ENCODE measurements around the gene HIBCH. TPM values are rescaled to one million over a fixed set of nuclear protein-coding genes. Genes with fewer than 3 reads are reported as not detected.

The HIBCH gene
- total RNA-seq, 2 experiments from 2014 or later = 13.5 to 13.7 TPM

- H3K4me1 Mint-ChIP-seq (ENCODE audit: low read depth) = no peaks in the 10 kb centered on the region
- ATAC-seq (no peak), DNase-seq (no peak)
- no peaks in the 10 kb centered on the region for H3K36me3 Mint-ChIP-seq (ENCODE audit: low read depth)
- no peak overlapping the region for H3K27ac Mint-ChIP-seq
- peaks cover 33% of the 10 kb centered on the region for H3K27me3 Mint-ChIP-seq (ENCODE audit: low read depth)
- POLR2A ChIA-PET = no interaction called here
- CTCF ChIA-PET = interaction anchor here (1.4 kb wide), 1 partner anchor 96 kb away, joined by 3 read pairs; no protein-coding TSS in a partner anchor
- H3K9me3 Mint-ChIP-seq (ENCODE audit: insufficient read depth) = no peaks in the 10 kb centered on the region
- H3K4me3 Mint-ChIP-seq = peak overlapping the region; percentile 51
Measured at GRCh38 chr2:190179754-190180312, 139.8 kb downstream of the HIBCH start.

GRCh38 chr2:190178066-190178722 lies 141.4 kb downstream of the HIBCH start:
- H3K27ac Mint-ChIP-seq = no peak overlapping the region
- POLR2A ChIA-PET = no interaction called here
- ATAC-seq (no peak), DNase-seq (no peak)
- CTCF ChIA-PET = no interaction called here
- H3K9me3 Mint-ChIP-seq (ENCODE audit: insufficient read depth) = peaks cover 5% of the 10 kb centered on the region
- no peaks in the 10 kb centered on the region for H3K4me1 Mint-ChIP-seq (ENCODE audit: low read depth)
- no peaks in the 10 kb centered on the region for H3K36me3 Mint-ChIP-seq (ENCODE audit: low read depth)
- H3K4me3 Mint-ChIP-seq = no peak overlapping the region
- H3K27me3 Mint-ChIP-seq (ENCODE audit: low read depth) = peaks cover 20% of the 10 kb centered on the region

- H3K27me3 Mint-ChIP-seq (ENCODE audit: low read depth) = peaks cover 15% of the 10 kb centered on the region
- DNase-seq (no peak), ATAC-seq (no peak)
- H3K9me3 Mint-ChIP-seq (ENCODE audit: insufficient read depth) = peaks cover 5% of the 10 kb centered on the region
- no peak overlapping the region for H3K4me3 Mint-ChIP-seq
- H3K4me1 Mint-ChIP-seq (ENCODE audit: low read depth) = no peaks in the 10 kb centered on the region
- no peaks in the 10 kb centered on the region for H3K36me3 Mint-ChIP-seq (ENCODE audit: low read depth)
- H3K27ac Mint-ChIP-seq = no peak overlapping the region
- CTCF ChIA-PET = no interaction called here
- POLR2A ChIA-PET = no interaction called here
Measured at GRCh38 chr2:190177249-190178040, 142.2 kb downstream of the HIBCH start.

DNA sequence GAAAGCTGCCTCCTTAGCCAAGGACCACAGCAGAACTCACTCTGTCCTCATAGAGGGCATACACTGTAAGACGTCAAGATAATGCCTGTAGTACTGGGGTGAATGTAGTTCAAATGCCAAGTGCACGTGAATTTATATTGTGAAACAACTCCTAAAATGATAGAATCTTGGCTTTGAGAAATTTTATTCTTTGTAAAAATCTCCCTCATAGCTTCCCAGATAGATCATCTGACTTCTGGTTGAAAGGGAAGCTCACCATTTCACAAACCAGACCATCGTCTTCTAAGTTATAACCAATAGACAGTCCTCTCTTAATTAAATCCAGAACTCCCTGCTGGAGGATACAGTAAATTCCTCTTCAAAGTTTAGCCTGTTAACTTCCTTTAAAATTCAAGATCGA lies 146.2 kb downstream of the HIBCH start:
- POLR2A ChIA-PET = no interaction called here
- H3K9me3 Mint-ChIP-seq (ENCODE audit: insufficient read depth) = peaks cover 10% of the 10 kb centered on the region
- no peaks in the 10 kb centered on the region for H3K27me3 Mint-ChIP-seq (ENCODE audit: low read depth)
- no peak overlapping the region for H3K4me3 Mint-ChIP-seq
- CTCF ChIA-PET = no interaction called here
- ATAC-seq (no peak), DNase-seq (no peak)
- H3K27ac Mint-ChIP-seq = no peak overlapping the region
- H3K4me1 Mint-ChIP-seq (ENCODE audit: low read depth) = no peaks in the 10 kb centered on the region
- H3K36me3 Mint-ChIP-seq (ENCODE audit: low read depth) = no peaks in the 10 kb centered on the region

DNA sequence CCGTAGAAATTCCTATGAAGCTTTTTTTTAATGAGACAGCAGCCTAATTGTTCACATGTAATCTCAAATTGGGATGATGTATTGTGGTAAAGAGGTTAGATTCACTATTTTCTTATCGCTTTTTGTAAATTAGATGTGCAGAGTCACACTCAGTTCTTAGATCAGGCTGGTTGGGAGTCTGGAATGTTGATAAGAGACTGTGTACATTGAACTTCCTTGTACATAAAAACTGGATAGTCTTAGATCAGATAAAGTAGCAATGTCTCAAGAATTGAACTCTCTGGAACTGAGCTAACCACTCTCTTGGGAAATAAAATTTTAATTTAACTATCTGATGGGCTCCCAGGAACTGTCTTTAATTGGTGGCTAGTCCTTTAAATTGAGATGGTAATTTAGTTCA lies 149.0 kb downstream of the HIBCH start:
- H3K4me3 Mint-ChIP-seq = no peak overlapping the region
- H3K27me3 Mint-ChIP-seq (ENCODE audit: low read depth) = no peaks in the 10 kb centered on the region
- ChIA-PET CTCF (no interaction called here), POLR2A (no interaction called here)
- DNase-seq (no peak), ATAC-seq (no peak)
- no peaks in the 10 kb centered on the region for H3K36me3 Mint-ChIP-seq (ENCODE audit: low read depth)
- peaks cover 10% of the 10 kb centered on the region for H3K9me3 Mint-ChIP-seq (ENCODE audit: insufficient read depth)
- no peak overlapping the region for H3K27ac Mint-ChIP-seq
- H3K4me1 Mint-ChIP-seq (ENCODE audit: low read depth) = no peaks in the 10 kb centered on the region

DNA sequence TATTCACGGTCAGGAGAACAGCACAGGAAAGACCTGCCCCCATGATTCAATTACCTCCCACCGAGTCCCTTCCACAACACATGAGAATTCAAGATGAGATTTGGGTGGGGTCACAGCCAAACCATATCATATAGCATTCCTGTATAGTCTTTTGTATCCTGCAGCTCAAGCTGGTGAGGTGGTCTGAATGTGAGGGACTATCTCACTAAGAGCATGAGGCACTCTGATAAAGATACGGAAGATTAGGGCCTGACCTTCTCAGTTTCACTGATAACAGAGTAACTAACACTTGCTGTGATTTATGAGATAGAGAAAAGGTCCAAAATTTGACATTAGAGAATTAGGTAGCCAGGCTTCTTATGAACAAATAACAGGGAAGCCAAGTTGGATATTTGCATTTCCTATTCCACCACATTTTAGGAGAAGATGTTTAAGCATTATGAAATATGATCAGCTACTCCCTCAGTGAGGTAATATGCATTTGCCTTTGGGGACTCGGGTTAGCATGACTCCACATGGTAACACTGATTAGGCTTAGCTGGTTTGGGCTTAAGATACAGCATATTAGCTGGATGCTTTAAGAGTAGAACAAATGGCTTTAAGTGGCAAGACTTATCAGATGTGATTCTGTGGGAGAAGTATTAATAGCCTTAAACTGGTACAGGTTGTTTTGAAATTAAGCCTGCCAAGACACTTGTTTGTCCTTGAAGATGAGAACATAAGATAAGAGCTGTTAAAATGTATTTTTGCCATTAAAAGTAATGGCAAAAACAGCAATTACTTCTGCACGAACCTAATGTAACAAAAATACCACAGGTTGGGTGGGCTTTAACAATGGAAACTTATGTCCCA lies 150.2 kb downstream of the HIBCH start:
- Mint-ChIP-seq H3K9me3 (ENCODE audit: insufficient read depth) (peaks cover 10% of the 10 kb centered on the region), H3K4me3 (no peak overlapping the region), H3K27me3 (ENCODE audit: low read depth) (no peaks in the 10 kb centered on the region), H3K4me1 (ENCODE audit: low read depth) (no peaks in the 10 kb centered on the region), H3K27ac (no peak overlapping the region), H3K36me3 (ENCODE audit: low read depth) (no peaks in the 10 kb centered on the region)
- POLR2A ChIA-PET = no interaction called here
- CTCF ChIA-PET = no interaction called here
- ATAC-seq (no peak), DNase-seq (no peak)

DNA sequence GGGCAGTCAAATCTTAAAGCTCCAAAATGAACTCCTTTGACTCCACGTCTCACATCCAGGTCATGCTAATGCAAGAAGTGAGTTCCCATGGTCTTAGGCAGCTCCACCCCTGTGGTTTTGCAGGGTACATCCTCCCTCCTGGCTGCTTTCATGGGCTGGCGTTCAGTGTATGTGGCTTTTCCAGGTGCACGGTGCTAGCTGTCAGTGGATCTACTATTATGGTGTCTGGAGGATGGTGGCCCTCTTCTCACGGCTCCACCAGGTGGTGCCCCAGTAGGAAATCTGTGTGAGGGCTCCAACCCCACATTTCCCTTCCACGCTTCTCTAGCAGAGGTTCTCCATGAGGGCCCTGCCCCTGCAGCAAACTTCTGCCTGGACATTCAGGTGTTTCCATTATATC lies 151.9 kb downstream of the HIBCH start:
- Mint-ChIP-seq H3K9me3 (ENCODE audit: insufficient read depth) (peaks cover 5% of the 10 kb centered on the region), H3K4me3 (no peak overlapping the region), H3K27ac (no peak overlapping the region), H3K36me3 (ENCODE audit: low read depth) (no peaks in the 10 kb centered on the region), H3K4me1 (ENCODE audit: low read depth) (no peaks in the 10 kb centered on the region), H3K27me3 (ENCODE audit: low read depth) (no peaks in the 10 kb centered on the region)
- POLR2A ChIA-PET = interaction anchor here (0.5 kb wide), 1 partner anchor 69 kb away, joined by 3 read pairs; no protein-coding TSS in a partner anchor
- CTCF ChIA-PET = no interaction called here
- DNase-seq (no peak), ATAC-seq (no peak)

GRCh38 chr2:190165491-190165890 lies 154.1 kb downstream of the HIBCH start:
- H3K9me3 Mint-ChIP-seq (ENCODE audit: insufficient read depth) = no peaks in the 10 kb centered on the region
- H3K4me1 Mint-ChIP-seq (ENCODE audit: low read depth) = no peaks in the 10 kb centered on the region
- no peak overlapping the region for H3K27ac Mint-ChIP-seq
- POLR2A ChIA-PET = no interaction called here
- no peaks in the 10 kb centered on the region for H3K36me3 Mint-ChIP-seq (ENCODE audit: low read depth)
- no peak for ATAC-seq
- H3K4me3 Mint-ChIP-seq = no peak overlapping the region
- CTCF ChIA-PET = no interaction called here
- DNase-seq = no peak
- no peaks in the 10 kb centered on the region for H3K27me3 Mint-ChIP-seq (ENCODE audit: low read depth)

- POLR2A ChIA-PET = no interaction called here
- no peak for ATAC-seq
- DNase-seq = no peak
- Mint-ChIP-seq H3K27me3 (ENCODE audit: low read depth) (no peaks in the 10 kb centered on the region), H3K36me3 (ENCODE audit: low read depth) (no peaks in the 10 kb centered on the region), H3K9me3 (ENCODE audit: insufficient read depth) (no peaks in the 10 kb centered on the region), H3K4me1 (ENCODE audit: low read depth) (no peaks in the 10 kb centered on the region), H3K4me3 (no peak overlapping the region), H3K27ac (no peak overlapping the region)
- CTCF ChIA-PET = no interaction called here
Measured at GRCh38 chr2:190162851-190163250, 156.8 kb downstream of the HIBCH start.

GRCh38 chr2:190159453-190159852 lies 160.2 kb downstream of the HIBCH start:
- CTCF ChIA-PET = no interaction called here
- no peak overlapping the region for H3K4me3 Mint-ChIP-seq
- H3K36me3 Mint-ChIP-seq (ENCODE audit: low read depth) = no peaks in the 10 kb centered on the region
- H3K27ac Mint-ChIP-seq = no peak overlapping the region
- no peaks in the 10 kb centered on the region for H3K4me1 Mint-ChIP-seq (ENCODE audit: low read depth)
- DNase-seq (no peak), ATAC-seq (no peak)
- POLR2A ChIA-PET = interaction anchor here (0.5 kb wide), 1 partner anchor 1517 kb away, joined by 3 read pairs; no protein-coding TSS in a partner anchor
- H3K9me3 Mint-ChIP-seq (ENCODE audit: insufficient read depth) = no peaks in the 10 kb centered on the region
- no peaks in the 10 kb centered on the region for H3K27me3 Mint-ChIP-seq (ENCODE audit: low read depth)

- ATAC-seq (no peak), DNase-seq (no peak)
- H3K9me3 Mint-ChIP-seq (ENCODE audit: insufficient read depth) = no peaks in the 10 kb centered on the region
- CTCF ChIA-PET = no interaction called here
- H3K27me3 Mint-ChIP-seq (ENCODE audit: low read depth) = no peaks in the 10 kb centered on the region
- no peaks in the 10 kb centered on the region for H3K4me1 Mint-ChIP-seq (ENCODE audit: low read depth)
- H3K27ac Mint-ChIP-seq = no peak overlapping the region
- POLR2A ChIA-PET = no interaction called here
- no peaks in the 10 kb centered on the region for H3K36me3 Mint-ChIP-seq (ENCODE audit: low read depth)
- no peak overlapping the region for H3K4me3 Mint-ChIP-seq
Measured at GRCh38 chr2:190158798-190159434, 160.7 kb downstream of the HIBCH start.
